Testis (tissue), 3 donors: ENCODE results near the gene SLC25A44. TPM values are rescaled to one million over a fixed set of nuclear protein-coding genes. Genes with fewer than 3 reads are reported as not detected.
"Not testable (repeated sequence)": the region's sequence is repeated elsewhere in the genome, so short reads cannot be mapped to it uniquely, and the experiment has no call there.

Experiments
- DNase-seq: peaks from one replicate; pipeline ENCODE4 v3.0.0-alpha.2; 2019
- H3K27ac ChIP-seq, 2 donors: fragments of 200-600 bp; sonication (generic); one replicate each; pipeline ENCODE4 v1.5.1; 2019
- H3K27me3 ChIP-seq: fragments of 200-600 bp; sonication (generic); one replicate; pipeline ENCODE4 v1.5.1; 2019
- H3K36me3 ChIP-seq: fragments of 200-600 bp; sonication (generic); one replicate; pipeline ENCODE4 v1.5.1; 2017; ENCODE audit warnings: low read depth; ENCODE audit errors: missing control alignments
- H3K4me1 ChIP-seq: fragments of 200-600 bp; sonication (generic); one replicate; pipeline ENCODE4 v1.5.1; 2019
- H3K4me3 ChIP-seq, 2 donors: fragments of 200-600 bp; sonication (generic); one replicate each; pipeline ENCODE4 v1.5.1; 2017 to 2019
- H3K9me3 ChIP-seq: fragments of 200-600 bp; sonication (generic); one replicate; pipeline ENCODE4 v1.5.1; 2017
- CTCF ChIP-seq, 3 experiments: fragments of 450-650 bp in 2 of 3; fragments of 200-600 bp in 1 of 3; sonication (generic) in 1 of 3; IDR thresholded peaks; one replicate each; pipeline ENCODE4 v1.5.1; 2016 to 2019; ENCODE audit warnings: antibody characterized with exemption in 3 of 3, mild to moderate bottlenecking in 2 of 3, moderate library complexity in 1 of 3
- POLR2A ChIP-seq: fragments of 450-650 bp; IDR thresholded peaks from one replicate; pipeline ENCODE4 v1.6.1; 2017; ENCODE audit warnings: antibody characterized with exemption, mild to moderate bottlenecking, moderate library complexity
- WGBS, 2 donors: methylation state at CpG; one replicate each; pipeline ENCODE4 v1.1.5; 2018; 5-methylcytosine and 5-hydroxymethylcytosine counted together
- intact Hi-C: fragments of 100-400 bp; cut with DNase I; formaldehyde crosslinking; loops from one replicate; pipeline ENCODE4 v1.15.1; 2023; ENCODE audit warnings: low total_unique reads
- polyA plus RNA-seq: library from polyadenylated mRNA; stranded (reverse); fragments of 350-450 nt; fragmentation: Illumina TruSeq; extraction: RNeasy Lipid Tissue Mini Kit (QIAGEN cat#74804); gene quantifications from one replicate; pipeline ENCODE4 v1.2.3, GENCODE V29; 2014; ENCODE audit warnings: low read depth, low replicate concordance; ENCODE audit not compliant: insufficient read depth
- total RNA-seq, 2 donors: library from RNA; depleted of rRNA; stranded (reverse); fragments of >200 nt; gene quantifications; one replicate each; pipeline ENCODE4 v1.2.3, GENCODE V29; 2016

Gene SLC25A44
- total and polyA plus RNA-seq, 3 donors from 2014 or later = 32.4 to 34.2 (median 32.8) TPM

GRCh38 chr1:156180471-156180870 lies 13.4 kb upstream of the SLC25A44 start:
- WGBS, 2 donors = 95 to 100% methylated on average over 3 of the region's 3 CpGs
- no peak for DNase-seq
- TF ChIP-seq CTCF (IDR thresholded peaks at IDR 0.05) = no peak
- no peak for TF ChIP-seq POLR2A
- Histone ChIP-seq H3K27me3 (no peaks in the 10 kb centered on the region), H3K36me3 (no peaks in the 10 kb centered on the region), H3K27ac (no peak overlapping the region), H3K4me3 (no peak overlapping the region), H3K9me3 (no peaks in the 10 kb centered on the region), H3K4me1 (no peaks in the 10 kb centered on the region)
- intact Hi-C loops = no loop called here

- H3K9me3 ChIP-seq, H3K36me3 ChIP-seq, H3K27ac ChIP-seq, H3K4me3 ChIP-seq, H3K27me3 ChIP-seq, intact Hi-C loops, H3K4me1 ChIP-seq, DNase-seq: not testable (repeated sequence)
- WGBS, 2 donors = 35 to 48% methylated on average over 8 of the region's 8 CpGs
Observed at GRCh38 chr1:156181391-156181924, 12.4 kb upstream of the SLC25A44 start.

GRCh38 chr1:156182010-156182779 lies 11.7 kb upstream of the SLC25A44 start:
- H3K27me3 ChIP-seq, H3K36me3 ChIP-seq, H3K9me3 ChIP-seq, H3K4me1 ChIP-seq, DNase-seq, H3K27ac ChIP-seq, H3K4me3 ChIP-seq, intact Hi-C loops: not testable (repeated sequence)
- WGBS, 2 donors = 76 to 79% methylated on average over 12 of the region's 12 CpGs

- 84 to 87% methylated on average over 2 of the region's 2 CpGs for WGBS, 2 donors
- intact Hi-C loops, H3K27ac ChIP-seq, DNase-seq, H3K27me3 ChIP-seq, H3K4me1 ChIP-seq, H3K36me3 ChIP-seq, H3K9me3 ChIP-seq, H3K4me3 ChIP-seq: not testable (repeated sequence)
Observed at GRCh38 chr1:156186347-156187177, 7.3 kb upstream of the SLC25A44 start.

- WGBS, 2 donors = 77 to 84% methylated on average over 4 of the region's 4 CpGs
- H3K9me3 ChIP-seq, intact Hi-C loops, H3K27me3 ChIP-seq, H3K4me1 ChIP-seq, H3K4me3 ChIP-seq, H3K27ac ChIP-seq, DNase-seq, H3K36me3 ChIP-seq: not testable (repeated sequence)
Observed at GRCh38 chr1:156190265-156190664, 3.6 kb upstream of the SLC25A44 start.

- no peak overlapping the region for H3K4me3 ChIP-seq
- peaks cover 9% of the 10 kb centered on the region for H3K4me1 ChIP-seq
- intact Hi-C loops = no loop called here
- no peaks in the 10 kb centered on the region for H3K27me3 ChIP-seq
- no peak for TF ChIP-seq CTCF (IDR thresholded peaks at IDR 0.05)
- TF ChIP-seq POLR2A = no peak
- WGBS, 2 donors = 87 to 89% methylated on average over 4 of the region's 4 CpGs
- DNase-seq = no peak
- no peak overlapping the region for H3K27ac ChIP-seq
- H3K9me3 ChIP-seq = no peaks in the 10 kb centered on the region
- no peaks in the 10 kb centered on the region for H3K36me3 ChIP-seq
Observed at GRCh38 chr1:156191292-156191964, 2.5 kb upstream of the SLC25A44 start.
